Upper lobe of right lung (tissue), 1 donor: ENCODE data around the gene APEX2. TPM values are rescaled to one million over a fixed set of nuclear protein-coding genes. Genes with fewer than 3 reads are reported as not detected.

Experiments used
- ATAC-seq: fragments of 200-7000 bp; cut with Tn5 transposase; one replicate; pipeline ENCODE4 v1.9.1; 2020; ENCODE audit warnings: mild to moderate bottlenecking, moderate library complexity
- DNase-seq: peaks from one replicate; pipeline ENCODE4 v3.0.0-alpha.2; 2020
- H3K27ac ChIP-seq: fragments of 200-600 bp; one replicate; pipeline ENCODE4 v1.8.0; 2022
- H3K27me3 ChIP-seq: fragments of 200-600 bp; one replicate; pipeline ENCODE4 v1.8.0; 2022; ENCODE audit warnings: mild to moderate bottlenecking
- H3K36me3 ChIP-seq: fragments of 200-600 bp; one replicate; pipeline ENCODE4 v1.8.0; 2022
- H3K4me1 ChIP-seq: fragments of 200-600 bp; one replicate; pipeline ENCODE4 v1.8.0; 2022
- H3K4me3 ChIP-seq: fragments of 200-600 bp; one replicate; pipeline ENCODE4 v1.8.0; 2022; ENCODE audit warnings: mild to moderate bottlenecking
- H3K9me3 ChIP-seq: fragments of 200-600 bp; one replicate; pipeline ENCODE4 v1.8.0; 2022
- intact Hi-C: fragments of 100-400 bp; cut with DNase I; formaldehyde crosslinking; loops from one replicate; pipeline ENCODE4 v1.11.0; 2022
- total RNA-seq: library from RNA; stranded (reverse); fragmentation: NEBNext Ultra II Directional; extraction: Animal tissue kit (Norgen Biotek cat#: 25700); gene quantifications from one replicate; pipeline ENCODE4 v1.2.1, GENCODE V29; 2021
- TF ChIP-seq, protein P1 (sequence below): fragments of 200-600 bp; IDR thresholded peaks from one replicate; pipeline ENCODE4 v1.8.0; 2022; ENCODE audit warnings: antibody characterized with exemption
- donor health status: DM: no; HTN: yes; CAD: no; lungs with severe emphysema.

The APEX2 gene
- total RNA-seq, 1 donor from 2014 or later = 10.5 TPM

DNA sequence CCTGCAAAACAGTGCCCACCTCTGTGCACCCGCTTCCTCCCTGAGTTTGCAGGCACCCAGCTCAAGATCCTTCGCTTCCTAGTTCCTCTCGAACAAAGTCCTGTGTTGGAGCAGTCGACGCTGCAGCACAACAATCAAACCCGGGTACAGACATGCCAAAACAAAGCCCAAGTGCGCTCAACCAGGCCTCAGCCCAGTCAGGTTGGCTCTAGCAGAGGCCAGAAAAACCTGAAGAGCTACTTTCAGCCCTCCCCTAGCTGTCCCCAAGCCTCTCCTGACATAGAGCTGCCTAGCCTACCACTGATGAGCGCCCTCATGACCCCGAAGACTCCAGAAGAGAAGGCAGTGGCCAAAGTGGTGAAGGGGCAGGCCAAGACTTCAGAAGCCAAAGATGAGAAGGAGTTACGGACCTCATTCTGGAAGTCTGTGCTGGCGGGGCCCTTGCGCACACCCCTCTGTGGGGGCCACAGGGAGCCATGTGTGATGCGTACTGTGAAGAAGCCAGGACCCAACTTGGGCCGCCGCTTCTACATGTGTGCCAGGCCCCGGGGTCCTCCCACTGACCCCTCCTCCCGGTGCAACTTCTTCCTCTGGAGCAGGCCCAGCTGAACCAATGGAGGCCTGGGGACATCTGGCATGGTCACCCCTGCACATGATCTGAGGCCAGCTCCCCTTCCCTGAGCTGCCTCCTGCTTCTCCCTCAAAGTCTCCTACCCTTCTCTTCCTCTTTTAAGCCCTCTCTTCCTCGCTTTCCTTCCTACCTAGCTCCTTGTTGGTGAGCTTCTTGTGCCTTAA is 6.9 kb downstream of the APEX2 start:
- no peaks in the 10 kb centered on the region for H3K27me3 ChIP-seq
- intact Hi-C loops = no loop called here
- H3K36me3 ChIP-seq = peaks cover 14% of the 10 kb centered on the region
- ATAC-seq (no peak), DNase-seq (no peak)
- H3K27ac ChIP-seq = no peak overlapping the region
- TF ChIP-seq, protein P1, sequence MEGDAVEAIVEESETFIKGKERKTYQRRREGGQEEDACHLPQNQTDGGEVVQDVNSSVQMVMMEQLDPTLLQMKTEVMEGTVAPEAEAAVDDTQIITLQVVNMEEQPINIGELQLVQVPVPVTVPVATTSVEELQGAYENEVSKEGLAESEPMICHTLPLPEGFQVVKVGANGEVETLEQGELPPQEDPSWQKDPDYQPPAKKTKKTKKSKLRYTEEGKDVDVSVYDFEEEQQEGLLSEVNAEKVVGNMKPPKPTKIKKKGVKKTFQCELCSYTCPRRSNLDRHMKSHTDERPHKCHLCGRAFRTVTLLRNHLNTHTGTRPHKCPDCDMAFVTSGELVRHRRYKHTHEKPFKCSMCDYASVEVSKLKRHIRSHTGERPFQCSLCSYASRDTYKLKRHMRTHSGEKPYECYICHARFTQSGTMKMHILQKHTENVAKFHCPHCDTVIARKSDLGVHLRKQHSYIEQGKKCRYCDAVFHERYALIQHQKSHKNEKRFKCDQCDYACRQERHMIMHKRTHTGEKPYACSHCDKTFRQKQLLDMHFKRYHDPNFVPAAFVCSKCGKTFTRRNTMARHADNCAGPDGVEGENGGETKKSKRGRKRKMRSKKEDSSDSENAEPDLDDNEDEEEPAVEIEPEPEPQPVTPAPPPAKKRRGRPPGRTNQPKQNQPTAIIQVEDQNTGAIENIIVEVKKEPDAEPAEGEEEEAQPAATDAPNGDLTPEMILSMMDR = no peak
- H3K4me1 ChIP-seq = no peaks in the 10 kb centered on the region
- H3K9me3 ChIP-seq = no peaks in the 10 kb centered on the region
- H3K4me3 ChIP-seq = no peak overlapping the region

DNA sequence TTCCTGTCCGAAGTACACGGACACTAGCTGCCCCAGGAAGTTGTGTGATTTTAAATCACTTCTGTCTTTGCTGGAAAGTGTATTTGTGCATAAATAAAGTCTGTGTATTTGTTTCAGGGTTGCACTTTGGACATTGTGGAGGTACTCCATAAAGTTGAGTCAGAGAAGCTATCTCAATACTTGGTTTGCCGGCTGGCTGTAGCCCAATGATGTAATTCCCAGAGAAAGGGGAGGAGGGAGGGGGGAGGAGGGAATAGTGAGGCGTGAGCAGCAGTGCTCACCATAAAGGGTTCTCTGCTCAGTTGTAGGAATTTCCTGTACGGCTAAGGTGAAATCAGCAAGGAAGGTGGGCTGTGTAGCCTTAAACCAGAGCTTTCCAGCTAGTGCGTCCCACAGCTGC is 7.5 kb downstream of the APEX2 start:
- DNase-seq = no peak
- Histone ChIP-seq H3K27ac (no peak overlapping the region), H3K4me1 (no peaks in the 10 kb centered on the region), H3K27me3 (no peaks in the 10 kb centered on the region), H3K4me3 (no peak overlapping the region), H3K9me3 (no peaks in the 10 kb centered on the region), H3K36me3 (peaks cover 14% of the 10 kb centered on the region)
- ATAC-seq = peak; percentile 74
- intact Hi-C loops = no loop called here
- TF ChIP-seq, protein P1 = no peak

DNA sequence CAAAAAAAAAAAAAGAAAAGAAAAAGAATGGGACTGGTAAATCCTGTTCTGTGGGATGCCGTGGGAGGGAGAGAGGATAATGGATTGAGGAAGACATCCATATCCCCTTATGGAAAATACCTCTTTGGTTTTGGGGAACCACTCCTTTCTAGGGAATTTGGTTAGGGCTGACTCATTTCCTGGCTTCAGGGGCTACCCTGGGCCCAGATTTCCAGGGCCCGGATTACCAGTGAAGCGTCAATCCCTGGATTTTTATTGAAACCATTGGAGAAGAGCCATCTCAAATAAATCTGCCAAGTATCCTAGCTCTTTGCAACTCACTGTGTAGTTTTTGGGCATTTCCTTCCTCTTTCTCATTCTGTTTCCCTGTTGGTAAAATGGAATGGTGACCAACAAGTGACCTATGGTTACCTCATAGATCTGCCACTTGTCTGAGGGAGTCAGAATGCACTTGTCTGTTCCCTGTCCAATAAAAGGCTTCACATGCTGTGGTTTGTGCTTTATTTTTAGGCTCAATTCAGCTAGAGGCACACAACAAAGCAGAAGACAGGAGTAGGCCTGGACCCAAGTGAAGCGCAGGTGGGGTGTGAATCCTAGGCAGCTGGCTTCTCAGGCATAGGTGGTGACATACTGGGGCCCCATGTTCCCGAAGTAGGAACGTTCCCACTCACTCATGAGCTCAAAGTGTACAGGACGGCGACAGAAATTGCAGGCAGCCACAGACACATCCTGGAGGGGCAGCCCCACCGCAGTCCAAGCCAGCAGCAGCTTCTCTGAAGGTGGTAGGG is 8.6 kb downstream of the APEX2 start:
- intact Hi-C loops = no loop called here

DNA sequence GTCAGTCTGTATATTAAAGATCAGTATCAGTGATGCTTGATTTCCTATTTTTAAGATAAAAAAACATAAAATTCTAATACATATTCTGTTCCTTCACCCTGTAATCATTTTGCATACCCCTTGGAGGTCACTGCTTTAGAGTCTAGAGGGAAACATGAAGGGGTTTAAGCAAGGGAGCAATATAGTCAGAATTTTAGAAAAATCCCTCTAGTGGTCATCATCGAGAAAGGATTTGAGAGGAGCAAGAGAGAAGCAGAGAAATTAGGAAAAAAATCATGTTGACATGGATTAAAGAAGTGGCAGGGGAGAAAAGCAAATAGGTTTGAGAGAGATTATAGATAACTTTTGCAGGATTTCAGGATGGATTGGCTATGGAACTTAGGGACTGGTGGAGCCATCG is 11.1 kb downstream of the APEX2 start:
- Histone ChIP-seq H3K36me3 (no peaks in the 10 kb centered on the region), H3K4me3 (no peak overlapping the region), H3K4me1 (no peaks in the 10 kb centered on the region), H3K27ac (no peak overlapping the region), H3K9me3 (no peaks in the 10 kb centered on the region), H3K27me3 (no peaks in the 10 kb centered on the region)
- DNase-seq = no peak
- intact Hi-C loops = no loop called here
- no peak for ATAC-seq
- TF ChIP-seq, protein P1 = no peak

More for the DNA sequence above, 8.6 kb downstream of the APEX2 start:
- Histone ChIP-seq H3K9me3 (no peaks in the 10 kb centered on the region), H3K4me1 (no peaks in the 10 kb centered on the region), H3K27ac (no peak overlapping the region), H3K27me3 (no peaks in the 10 kb centered on the region), H3K36me3 (peaks cover 10% of the 10 kb centered on the region), H3K4me3 (no peak overlapping the region)
- DNase-seq (no peak), ATAC-seq (peak; percentile 53)
- TF ChIP-seq, protein P1 = no peak

DNA sequence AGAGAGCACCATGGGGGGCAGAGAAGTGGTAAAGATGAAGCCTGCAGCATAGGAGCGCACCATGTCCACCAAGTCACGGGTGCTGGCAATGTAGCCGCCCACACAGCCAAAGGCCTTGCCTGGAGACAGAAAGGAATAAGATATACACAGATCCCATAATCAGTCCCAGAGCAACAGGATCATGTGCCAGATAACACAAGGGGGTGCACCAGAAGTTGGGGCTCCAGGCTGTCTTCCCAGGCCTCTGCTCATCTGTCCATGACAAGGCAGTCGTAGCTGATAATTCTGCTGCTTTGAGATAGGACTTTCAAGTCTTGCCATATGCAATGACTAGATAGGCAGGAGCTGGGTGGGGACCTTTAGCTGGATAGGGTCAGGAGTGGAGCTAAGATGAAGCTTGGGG is 14.7 kb downstream of the APEX2 start:
- Histone ChIP-seq H3K4me3 (no peak overlapping the region), H3K9me3 (no peaks in the 10 kb centered on the region), H3K4me1 (no peaks in the 10 kb centered on the region), H3K36me3 (no peaks in the 10 kb centered on the region), H3K27me3 (no peaks in the 10 kb centered on the region), H3K27ac (no peak overlapping the region)
- TF ChIP-seq, protein P1 = no peak
- intact Hi-C loops = no loop called here
- DNase-seq = no peak
- no peak for ATAC-seq
